SIG-M5 treated with dmso at 0.1 percent for 504 hours (cell line): ENCODE results near the gene HEXA.
"Not testable (repeated sequence)": the region's sequence is repeated elsewhere in the genome, so short reads cannot be mapped to it uniquely, and the experiment has no call there.

Source experiments
- DNase-seq: peaks from one replicate; lab custom pipeline; 2025; ENCODE audit not compliant: unreplicated experiment; lab: John Stamatoyannopoulos, UW

The HEXA gene

DNA sequence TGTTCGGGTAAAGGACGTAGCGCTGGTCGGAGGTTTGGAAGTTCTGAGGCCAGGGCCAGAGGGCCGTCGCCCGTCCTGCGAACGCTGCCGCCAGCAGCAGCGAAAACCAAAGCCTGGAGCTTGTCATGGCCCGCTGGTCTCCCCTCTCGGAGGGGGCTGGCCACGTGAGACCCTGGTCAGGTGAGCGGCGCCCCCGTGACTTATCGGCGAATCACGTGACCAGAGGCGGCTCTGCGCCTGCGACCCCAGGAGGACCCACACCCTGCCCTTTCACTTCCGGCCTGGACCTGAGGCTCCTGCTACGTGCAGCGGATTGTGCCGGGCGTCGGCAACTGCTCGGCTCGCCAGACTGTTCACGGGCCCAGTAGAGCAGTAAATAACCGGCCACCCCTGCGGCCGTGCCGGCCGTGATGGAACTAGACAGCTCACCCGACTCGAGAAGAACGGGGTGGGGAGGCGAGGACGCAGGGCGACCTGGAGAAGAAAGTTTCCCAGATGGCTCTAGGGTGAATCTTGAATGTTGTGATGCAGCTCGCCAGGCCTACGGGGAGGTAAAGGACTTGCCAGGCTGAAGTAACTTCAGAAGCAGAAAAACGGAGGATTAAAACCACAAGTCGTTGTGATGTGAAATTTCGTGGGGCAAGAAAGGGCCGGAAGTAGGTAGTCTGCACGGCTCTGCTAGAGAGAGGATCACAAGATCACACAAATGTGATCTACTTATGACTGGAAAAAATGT lies at the start of gene HEXA:
Gene HEXA (minus strand): TSS at position 169 of the 736 bp plus-strand sequence. CDS start 42 bp downstream, at position 127.
- peak; percentile 86 for DNase-seq

DNA sequence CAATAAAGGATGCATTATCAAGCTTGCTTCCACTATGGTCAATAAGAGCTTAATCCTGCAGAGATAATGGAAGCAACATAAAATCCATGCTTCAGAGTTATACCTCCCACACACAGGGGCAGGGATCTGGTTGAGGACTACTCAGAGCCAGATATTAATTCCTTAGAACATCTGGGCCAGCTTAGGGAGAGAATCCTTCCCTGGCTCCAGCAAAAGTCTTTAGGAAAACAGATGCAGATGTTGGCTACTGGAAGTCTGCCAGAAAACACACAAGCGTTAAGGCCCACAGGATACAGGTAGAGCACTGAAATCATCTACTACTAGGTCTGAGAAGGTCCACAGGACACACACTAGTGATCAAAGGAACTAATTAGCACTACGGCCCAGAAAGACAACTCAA lies 47.4 kb upstream of the HEXA start:
- no peak for DNase-seq

DNA sequence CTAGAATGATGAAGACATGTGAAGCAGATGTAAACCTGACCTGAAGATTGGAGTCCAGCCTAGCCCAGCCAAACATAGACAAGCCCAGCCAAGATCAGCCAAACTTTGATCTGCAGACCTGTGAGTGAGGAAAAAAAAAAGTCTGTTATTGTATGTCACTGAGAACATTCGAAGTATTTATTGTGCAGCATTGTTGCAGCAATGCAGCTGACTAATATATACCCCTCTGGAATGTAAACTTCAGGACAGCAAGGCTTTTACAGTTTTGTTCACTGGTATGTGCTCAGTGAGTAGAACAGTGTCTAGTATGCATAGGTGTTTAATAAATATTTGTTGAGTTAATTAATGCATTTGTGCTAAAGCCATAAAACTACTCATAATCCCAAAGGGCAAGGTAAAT lies 45.7 kb upstream of the HEXA start:
- DNase-seq: no peak

DNA sequence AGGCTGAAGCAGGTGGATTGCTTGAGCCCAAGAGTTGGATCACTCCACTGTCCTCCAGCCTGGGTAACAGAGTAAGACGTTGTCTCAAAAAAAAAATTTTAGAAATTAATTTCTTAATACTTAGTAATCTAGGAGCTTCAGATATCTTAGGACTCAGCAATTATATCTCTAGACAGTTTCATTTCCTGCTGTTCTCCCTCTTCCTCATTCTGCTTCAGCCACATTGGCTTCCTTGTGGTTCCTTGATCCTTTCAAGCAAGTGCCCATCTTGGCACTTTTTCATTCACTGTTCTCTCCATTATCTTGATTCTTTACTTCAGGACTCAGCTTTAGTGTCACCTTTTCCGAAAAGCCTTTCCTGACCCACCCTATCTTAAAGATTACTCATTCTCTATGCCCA lies 44.8 kb upstream of the HEXA start:
- DNase-seq: peak; percentile 62

DNA sequence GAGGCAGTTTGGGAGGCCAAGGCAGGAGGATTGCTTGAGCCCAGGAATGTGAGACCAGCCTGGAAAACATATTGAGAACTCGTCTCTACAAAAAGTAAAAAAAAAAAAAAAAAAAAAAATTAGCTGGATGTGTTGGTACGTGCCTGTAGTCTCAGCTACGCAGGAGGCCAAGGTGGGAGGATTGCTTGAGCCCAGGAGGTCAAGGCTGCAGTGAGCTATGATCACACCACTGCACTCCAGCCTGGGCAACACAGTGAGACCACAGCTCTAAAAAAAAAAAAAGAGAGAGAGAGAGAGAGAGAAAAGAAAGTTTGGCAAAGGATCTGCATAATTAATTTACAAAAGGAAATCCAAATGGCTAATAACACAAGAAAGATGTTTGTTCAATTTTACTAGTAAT lies 44.0 kb upstream of the HEXA start:
- DNase-seq: not testable (repeated sequence)

DNA sequence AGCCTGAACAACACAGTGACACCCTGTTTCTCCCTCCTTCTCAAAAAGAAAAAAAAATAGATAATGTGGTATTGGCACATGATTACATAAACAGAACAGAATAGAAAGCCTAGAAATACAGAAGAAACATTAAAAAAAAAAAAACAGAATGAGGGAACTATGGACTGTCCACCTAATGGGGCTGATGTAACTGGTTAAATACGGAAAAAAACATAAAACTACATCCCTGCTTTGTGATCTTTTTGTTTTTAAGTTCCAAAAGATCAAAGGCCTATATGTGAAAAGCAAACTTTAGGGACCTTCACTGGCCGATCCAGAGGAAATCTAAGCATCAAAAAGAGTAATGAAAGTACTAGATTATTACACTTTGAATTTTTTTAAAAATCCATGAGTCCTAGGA lies 39.5 kb upstream of the HEXA start:
- DNase-seq: no peak

DNA sequence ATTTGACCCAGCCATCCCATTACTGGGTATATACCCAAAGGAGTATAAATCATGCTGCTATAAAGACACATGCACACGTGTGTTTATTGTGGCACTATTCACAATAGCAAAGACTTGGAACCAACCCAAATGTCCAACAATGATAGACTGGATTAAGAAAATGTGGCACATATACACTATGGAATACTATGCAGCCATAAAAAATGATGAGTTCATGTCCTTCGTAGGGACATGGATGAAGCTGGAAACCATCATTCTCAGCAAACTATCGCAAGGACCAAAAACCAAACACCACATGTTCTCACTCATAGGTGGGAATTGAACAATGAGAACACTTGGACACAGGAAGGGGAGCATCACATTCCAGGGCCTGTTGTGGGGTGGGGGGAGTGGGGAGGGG lies 37.5 kb upstream of the HEXA start:
- not testable (repeated sequence) for DNase-seq

DNA sequence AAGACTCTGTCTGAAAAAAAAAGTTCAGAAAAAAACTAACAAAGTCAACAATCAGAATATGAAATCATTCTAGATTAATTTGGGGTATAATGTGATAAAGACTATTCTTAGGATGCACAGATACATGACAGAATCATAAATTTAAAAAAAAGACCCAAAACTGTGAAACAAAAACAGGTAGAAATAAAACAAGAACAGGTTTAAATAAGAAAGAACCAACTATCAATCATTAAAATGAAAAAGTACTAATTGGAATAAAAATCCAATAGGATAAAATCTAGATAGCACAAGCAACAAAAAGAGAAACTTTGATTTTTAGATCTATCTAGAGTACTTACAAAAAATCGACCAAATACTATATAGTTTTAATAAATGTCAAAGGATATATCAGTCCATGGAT lies 35.7 kb upstream of the HEXA start:
- no peak for DNase-seq

DNA sequence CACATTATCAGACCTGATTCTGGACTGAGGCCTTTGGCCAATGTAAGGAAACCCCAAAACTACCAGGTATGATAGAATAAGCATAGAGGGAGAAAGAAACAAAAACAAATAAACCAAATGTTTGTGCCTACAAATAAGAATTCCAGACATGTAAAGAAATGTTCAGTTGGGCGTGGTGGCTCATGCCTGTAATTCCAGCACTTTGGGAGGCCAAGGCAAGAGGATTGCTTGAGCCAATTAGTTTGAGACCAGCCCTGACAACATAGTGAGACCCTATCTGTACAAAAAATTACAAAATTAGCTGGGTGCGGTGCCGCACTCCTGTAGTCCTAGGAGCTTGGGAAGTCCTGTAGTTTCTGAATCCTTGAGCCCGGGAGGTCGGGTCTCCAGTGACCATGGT lies 35.3 kb upstream of the HEXA start:
- no peak for DNase-seq

DNA sequence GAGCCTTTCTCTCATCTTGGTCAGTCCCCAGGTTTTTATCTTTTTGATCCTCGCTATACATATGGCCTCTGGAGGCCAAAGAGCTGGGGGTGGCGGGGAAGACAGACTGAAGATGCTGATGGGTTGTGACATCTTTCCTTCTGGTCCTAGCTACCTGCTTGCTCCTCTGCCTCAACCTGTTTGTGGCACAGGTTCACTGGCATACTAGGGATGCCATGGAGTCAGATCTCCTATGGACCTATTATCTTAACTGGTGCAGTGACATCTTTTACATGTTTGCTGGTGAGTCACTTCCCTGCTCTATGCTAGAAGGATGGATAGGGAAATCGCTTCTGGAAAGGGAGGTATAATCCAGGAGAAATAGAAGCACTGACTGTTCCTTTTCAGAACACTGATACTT lies 31.1 kb upstream of the HEXA start:
- DNase-seq: no peak

DNA sequence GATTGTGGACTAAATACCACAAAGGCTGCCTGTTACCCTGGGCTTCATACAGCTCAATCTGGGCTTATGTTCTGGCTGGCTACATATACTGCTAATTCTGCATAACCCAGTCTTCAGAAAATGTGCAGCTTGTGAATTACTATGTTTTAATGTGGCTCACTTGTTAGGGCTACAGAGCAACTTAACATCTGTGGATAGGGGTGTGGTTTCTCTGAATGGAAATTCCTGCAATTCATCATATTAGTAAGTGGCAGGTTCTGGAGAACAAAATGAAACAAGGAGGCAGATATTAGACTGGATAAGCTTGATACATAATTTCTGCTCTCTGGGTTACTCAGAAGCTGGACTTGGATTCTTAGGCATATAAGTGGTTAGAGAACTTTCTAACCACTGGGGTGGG lies 29.0 kb upstream of the HEXA start:
- no peak for DNase-seq

DNA sequence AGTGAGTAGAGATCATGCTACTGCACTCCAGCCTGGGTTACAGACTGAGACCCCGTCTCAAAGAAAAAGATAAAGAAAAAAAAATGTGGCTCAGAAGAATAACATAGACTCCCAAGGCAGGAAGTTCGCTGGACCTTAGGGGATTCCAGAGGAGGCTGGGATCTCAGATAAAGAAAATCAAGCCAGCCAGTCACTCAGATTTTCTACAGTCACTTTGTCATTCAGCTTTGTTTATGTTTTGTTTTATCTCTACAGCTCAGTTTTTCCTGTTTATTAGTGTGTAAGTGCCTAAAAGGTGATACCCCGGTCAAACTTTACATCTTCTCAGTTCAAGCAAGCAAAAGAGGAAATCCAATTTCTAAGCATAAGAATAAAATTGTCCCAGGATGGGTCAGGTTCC lies 28.5 kb upstream of the HEXA start:
- no peak for DNase-seq

DNA sequence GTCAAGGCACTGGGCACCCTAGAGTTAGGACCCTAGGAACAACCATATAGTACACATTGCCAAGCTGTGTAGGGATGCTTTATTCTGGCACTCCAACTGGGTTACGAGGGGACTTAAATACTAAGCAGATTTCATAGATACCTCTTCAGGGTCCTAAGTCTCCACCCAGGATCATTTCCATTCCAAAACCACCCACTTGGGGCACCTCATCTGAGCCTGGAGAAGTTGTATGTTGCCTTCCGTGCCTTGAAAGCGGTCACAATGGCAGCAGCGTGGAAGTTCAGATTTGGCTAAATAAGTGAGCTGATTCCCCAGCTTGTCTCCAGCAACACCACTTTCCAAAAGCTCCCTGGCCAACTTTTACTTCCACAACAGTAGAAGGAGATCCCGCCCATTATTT lies 26.9 kb upstream of the HEXA start:
- no peak for DNase-seq

DNA sequence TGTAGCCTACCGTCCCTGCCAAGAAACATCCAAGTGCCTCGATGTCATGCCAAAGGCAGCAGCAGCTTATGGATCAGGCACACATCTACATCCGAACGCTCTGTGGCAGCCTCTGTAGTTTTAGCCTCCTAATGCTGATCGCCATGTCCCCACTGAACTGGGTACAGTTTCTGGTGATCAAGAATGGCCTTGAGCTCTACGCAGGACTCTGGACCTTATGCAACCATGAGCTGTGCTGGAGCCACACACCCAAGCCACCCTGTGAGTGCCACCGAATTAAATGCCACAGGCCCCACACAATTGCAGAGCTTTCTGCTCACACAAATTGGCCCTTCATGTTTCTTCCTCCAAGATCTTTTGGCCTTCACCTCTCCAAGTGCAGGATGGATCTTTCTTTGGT lies 22.8 kb upstream of the HEXA start:
- no peak for DNase-seq

DNA sequence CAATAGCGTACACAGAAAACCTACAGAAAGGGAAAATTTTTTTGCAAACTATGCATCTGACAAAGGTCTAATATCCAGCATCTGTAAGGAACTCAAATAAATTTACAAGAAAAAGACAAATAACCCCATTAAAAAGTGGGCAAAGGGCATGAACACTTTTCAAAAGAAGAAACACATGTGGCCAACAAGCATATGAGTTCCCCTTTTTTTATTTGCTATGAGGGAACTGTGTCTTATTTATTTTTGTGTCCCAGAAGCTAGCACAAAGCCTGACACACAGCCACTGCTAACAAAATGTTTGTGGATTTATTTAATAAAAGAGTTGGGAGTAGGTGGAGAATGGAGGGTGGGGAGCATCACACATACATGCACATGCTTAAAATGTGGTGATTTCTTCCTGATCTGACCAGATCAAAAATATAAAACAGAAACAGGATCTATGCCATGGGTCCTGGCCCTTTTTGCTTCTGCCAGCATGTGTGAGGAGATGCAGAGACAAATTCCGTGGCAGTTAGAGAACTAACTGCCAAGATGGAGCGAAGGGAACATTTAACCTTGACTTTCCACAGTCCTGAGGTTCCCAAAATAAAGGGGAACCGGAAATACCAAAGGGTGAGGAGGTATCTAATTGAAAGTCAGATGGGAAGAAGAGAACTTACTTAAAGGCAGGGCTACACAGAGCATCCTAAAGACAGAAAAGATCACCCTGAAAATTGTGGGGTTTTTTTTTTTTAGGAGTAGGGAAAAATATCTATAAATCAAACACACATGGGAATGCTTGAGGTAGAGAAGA lies 22.2 kb upstream of the HEXA start, which contains the start of gene TMEM202:
Gene TMEM202 (plus strand): TSS at position 510 of the 793 bp plus-strand sequence. CDS start 22 bp downstream, at position 532.
- DNase-seq: peak; percentile 8

DNA sequence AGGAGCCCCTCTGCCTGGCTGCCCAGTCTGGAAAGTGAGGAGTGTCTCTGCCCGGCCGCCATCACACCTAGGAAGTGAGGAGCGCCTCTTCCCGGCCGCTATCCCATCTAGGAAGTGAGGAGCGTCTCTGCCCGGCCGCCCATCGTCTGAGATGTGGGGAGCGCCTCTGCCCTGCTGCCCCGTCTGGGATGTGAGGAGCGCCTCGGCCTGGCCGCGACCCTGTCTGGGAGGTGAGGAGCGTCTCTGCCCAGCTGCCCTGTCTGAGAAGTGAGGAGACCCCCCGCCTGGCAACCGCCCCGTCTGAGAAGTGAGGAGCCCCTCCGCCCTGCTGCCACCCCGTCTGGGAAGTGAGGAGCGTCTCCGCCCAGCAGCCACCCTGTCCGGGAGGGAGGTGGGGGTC lies 20.5 kb upstream of the HEXA start:
- DNase-seq: not testable (repeated sequence)

DNA sequence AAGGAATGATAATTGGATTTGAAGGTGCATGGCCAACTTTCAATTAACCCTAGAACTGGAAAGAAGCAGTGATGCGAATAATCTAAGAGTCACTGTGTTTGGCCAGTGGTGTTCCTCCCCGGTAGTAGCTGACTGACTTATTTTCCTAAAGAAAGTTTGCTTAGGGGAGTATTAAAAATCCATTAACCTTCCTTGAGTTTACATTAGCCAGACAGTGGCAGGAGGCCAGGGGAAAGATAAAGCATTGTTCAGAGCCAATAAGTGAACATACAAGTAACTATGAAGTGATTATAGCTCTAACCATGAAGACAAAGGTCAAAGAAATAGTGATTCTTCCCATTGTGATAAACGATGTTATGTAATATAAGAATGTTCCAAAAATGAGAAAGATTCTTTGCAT lies 13.4 kb upstream of the HEXA start:
- DNase-seq: no peak

DNA sequence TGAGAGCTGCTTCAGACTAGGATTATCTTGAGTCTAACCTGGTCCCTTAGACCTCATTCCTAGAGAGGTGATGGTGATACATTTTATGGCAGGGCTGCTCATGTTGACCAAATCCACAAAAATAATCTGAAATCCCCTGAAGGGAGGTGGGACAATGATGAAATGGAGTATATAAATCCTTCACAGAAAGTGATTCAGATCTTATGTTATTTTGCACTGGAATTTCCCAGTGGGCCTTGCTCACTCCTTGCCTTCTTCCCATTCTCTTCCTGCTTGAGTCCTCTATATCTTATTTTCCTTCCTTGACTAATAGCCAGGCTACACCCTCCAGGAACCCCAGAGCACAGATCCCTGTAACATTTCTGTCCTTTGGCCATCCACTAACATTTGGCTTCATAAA lies 11.9 kb upstream of the HEXA start:
- DNase-seq: no peak

DNA sequence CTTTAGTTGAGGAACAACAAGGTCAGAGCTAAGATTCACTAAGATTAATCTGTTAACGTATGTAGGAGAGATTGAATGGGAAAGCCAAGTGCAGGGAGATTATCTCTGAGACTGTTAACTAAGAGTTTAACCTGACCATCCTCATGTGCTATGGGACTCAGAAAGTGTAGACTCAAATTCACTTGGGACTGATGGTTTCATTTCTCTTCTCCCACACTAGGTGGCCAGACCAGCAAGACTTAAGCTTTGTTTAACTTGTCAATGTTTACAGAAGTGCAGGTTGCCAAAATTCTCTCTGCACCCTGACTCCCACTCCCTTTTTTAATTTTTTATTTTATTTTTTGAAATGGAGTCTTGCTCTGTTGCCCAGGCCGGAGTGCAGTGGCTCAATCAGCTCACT lies 6.3 kb upstream of the HEXA start:
- peak; percentile 12 for DNase-seq

DNA sequence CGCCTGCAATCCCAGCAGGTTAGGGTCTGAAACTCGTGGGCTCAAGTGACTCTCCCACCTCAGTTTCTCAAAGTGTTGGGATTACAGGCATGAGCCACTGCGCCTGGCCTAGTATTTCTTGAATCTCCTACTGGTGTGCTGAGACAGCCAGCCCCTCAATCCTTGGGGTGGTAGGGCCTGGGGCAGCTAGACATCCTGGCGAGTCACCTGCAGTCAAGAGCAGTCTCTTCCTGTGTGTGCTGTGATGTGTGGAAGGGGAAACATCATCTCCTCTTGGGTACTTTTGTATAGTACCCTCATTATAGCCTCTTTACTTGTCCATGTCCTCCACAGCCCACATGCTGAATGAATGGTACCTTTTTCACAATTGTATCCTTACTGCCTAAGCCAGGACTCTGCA lies 4.9 kb upstream of the HEXA start:
- no peak for DNase-seq

DNA sequence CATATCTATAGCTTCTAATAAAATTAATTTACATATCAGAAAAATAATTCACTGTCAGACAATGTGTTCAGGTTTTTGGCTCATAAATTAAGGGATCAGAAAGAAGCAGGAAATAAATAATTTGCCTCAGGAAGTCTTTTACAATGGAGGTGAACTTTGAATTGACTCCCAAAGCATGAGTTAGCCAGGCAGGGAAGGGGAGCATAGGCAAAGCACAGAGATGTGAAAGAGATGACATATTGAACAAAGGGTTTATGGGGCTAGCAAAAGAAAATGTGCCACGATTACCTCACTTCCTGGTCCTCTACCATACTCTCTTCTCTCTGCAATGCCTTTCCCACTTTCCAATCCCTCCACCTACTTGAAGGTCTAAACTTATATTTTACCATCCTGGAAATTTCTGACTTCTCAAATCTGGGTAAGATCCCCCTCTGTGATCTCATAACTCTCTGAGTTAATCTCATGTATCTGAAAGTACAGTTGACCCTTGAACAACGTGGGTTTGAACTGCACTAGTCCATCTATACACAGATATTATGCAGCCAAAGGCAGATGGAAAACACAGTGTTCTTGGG lies 4.1 kb upstream of the HEXA start:
- DNase-seq: no peak

DNA sequence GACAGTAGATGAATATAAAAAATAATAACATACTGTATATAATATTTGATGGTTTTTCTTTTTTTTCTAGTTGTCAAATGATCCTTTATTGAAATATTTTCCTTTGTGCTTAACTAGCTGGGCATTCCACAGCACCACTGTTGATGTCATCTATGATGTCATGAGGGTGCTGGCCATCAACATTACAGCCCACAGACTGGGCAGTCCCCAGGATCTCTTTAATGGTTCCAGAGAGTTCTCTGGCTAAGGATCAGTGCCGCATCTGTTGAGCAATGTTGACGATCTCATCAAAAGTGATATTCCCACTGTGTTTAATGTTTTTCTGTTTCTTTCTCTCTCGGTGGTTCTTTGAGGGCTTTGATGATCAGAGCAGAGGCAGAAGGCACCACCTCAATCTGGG lies 3.3 kb upstream of the HEXA start:
- DNase-seq: not testable (repeated sequence)
